A673 (cell line): ENCODE data around the gene DUOX1. TPM values are rescaled to one million over a fixed set of nuclear protein-coding genes. Genes with fewer than 3 reads are reported as not detected.

ENCODE experiments used
- BruUV-seq: library from RNA; stranded (reverse); fragments of 400-500 nt; replicated peaks from 2 replicates; lab custom pipeline; 2021; lab: Mats Ljungman, UMichigan
- CTCF ChIA-PET: fragments of 300-600 bp; sonication (Branson Sonifier 250); formaldehyde crosslinking; loops from one replicate; lab custom pipeline; 2022; ENCODE audit warnings: antibody characterized with exemption; lab: Charles Lee
- POLR2A ChIA-PET: fragments of 300-600 bp; sonication (Branson Sonifier 250); formaldehyde crosslinking; loops from one replicate; lab custom pipeline; 2022; ENCODE audit warnings: antibody characterized with exemption; ENCODE audit not compliant: low non-redundant PET; lab: Charles Lee
- DNase-seq: peaks from one replicate; pipeline ENCODE4 v3.0.0-alpha.2; 2015; ENCODE audit warnings: low spot score
- H3K27ac ChIP-seq: fragments of 200-600 bp; sonication (generic); 2 replicates; pipeline ENCODE4 v1.5.1; 2016; ENCODE audit warnings: mixed run types, low read depth, mild to moderate bottlenecking, mixed read lengths, antibody characterized with exemption, low read length; ENCODE audit not compliant: poor library complexity, severe bottlenecking
- H3K27me3 ChIP-seq: fragments of 200-600 bp; sonication (generic); replicated peaks from 2 replicates; pipeline ENCODE4 v1.6.1; 2017; ENCODE audit warnings: mixed run types, low read depth, mild to moderate bottlenecking, mixed read lengths, antibody characterized with exemption, low read length; ENCODE audit not compliant: insufficient read depth, poor library complexity
- H3K36me3 ChIP-seq: fragments of 200-600 bp; sonication (generic); 2 replicates; pipeline ENCODE4 v1.6.1; 2016; ENCODE audit warnings: mixed run types, mild to moderate bottlenecking, mixed read lengths, antibody characterized with exemption, low read length; ENCODE audit not compliant: insufficient read depth, poor library complexity, severe bottlenecking
- H3K4me1 ChIP-seq: fragments of 200-600 bp; sonication (generic); 2 replicates; pipeline ENCODE4 v1.6.1; 2017; ENCODE audit warnings: mixed run types, mild to moderate bottlenecking, mixed read lengths, antibody characterized with exemption, low read length; ENCODE audit not compliant: insufficient read depth, poor library complexity, severe bottlenecking
- H3K4me3 ChIP-seq: fragments of 200-600 bp; sonication (generic); 2 replicates; pipeline ENCODE4 v1.5.1; 2016; ENCODE audit warnings: low read depth, mixed run types, mild to moderate bottlenecking, mixed read lengths, low read length; ENCODE audit not compliant: poor library complexity, severe bottlenecking
- H3K9me3 ChIP-seq: fragments of 200-600 bp; sonication (generic); 2 replicates; pipeline ENCODE4 v1.6.1; 2016; ENCODE audit warnings: mixed run types, low read depth, mild to moderate bottlenecking, mixed read lengths, antibody characterized with exemption, low read length; ENCODE audit not compliant: poor library complexity, severe bottlenecking
- CTCF ChIP-seq: fragments of 300-800, 200-600 bp; sonication (generic); conservative IDR thresholded peaks from 2 replicates; pipeline ENCODE4 v1.5.1; 2017; ENCODE audit warnings: low read depth, mild to moderate bottlenecking, antibody characterized with exemption, low read length, moderate library complexity, mixed read lengths
- EZH2 ChIP-seq: fragments of 200-600 bp; sonication (generic); IDR thresholded peaks from 2 replicates; pipeline ENCODE4 v1.6.1; 2017; ENCODE audit warnings: borderline replicate concordance, low read depth, mild to moderate bottlenecking, mixed read lengths, antibody characterized with exemption, low read length; ENCODE audit not compliant: poor library complexity, severe bottlenecking
- intact Hi-C: fragments of 100-400 bp; cut with micrococcal nuclease; formaldehyde crosslinking; loops from one replicate; pipeline ENCODE4 v1.10.0; 2022; ENCODE audit not compliant: unreplicated experiment
- total RNA-seq: library from RNA; stranded (reverse); gene quantifications from 2 replicates; pipeline ENCODE4 v1.2.3, GENCODE V29; 2021

Gene DUOX1
- total RNA-seq, 1 experiment from 2014 or later: 1.7 TPM

DNA sequence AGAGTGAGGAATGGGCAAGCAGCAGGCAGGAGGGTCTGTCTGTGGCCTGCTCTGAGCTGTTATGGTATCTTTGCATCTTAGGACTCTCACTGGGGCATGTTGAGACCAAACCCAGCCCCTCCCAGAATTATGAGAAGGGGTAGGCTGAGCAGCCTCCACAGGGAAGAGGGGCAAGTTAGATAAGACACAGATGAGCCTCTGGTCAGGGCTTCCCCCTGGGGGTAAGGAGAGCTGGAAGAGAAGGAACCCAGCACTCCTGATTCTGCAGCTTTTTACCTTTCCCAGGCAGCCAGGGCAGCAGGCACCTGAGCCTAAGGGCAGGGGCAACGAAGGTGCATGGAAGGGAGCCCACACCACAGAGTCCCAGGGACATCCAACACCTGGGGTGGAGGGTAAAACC, 19.3 kb downstream of the DUOX1 start:
- no peaks in the 10 kb centered on the region for H3K27me3 ChIP-seq
- TF ChIP-seq CTCF: no peak
- no peak for TF ChIP-seq EZH2
- H3K4me1 ChIP-seq: no peaks in the 10 kb centered on the region
- intact Hi-C loops: no loop called here
- no peak for DNase-seq
- no TSS peak for BruUV-seq
- H3K36me3 ChIP-seq: no peaks in the 10 kb centered on the region
- no peaks in the 10 kb centered on the region for H3K9me3 ChIP-seq
- H3K4me3 ChIP-seq: no peak overlapping the region
- H3K27ac ChIP-seq: no peak overlapping the region
- ChIA-PET CTCF (no interaction called here), POLR2A (no interaction called here)

DNA sequence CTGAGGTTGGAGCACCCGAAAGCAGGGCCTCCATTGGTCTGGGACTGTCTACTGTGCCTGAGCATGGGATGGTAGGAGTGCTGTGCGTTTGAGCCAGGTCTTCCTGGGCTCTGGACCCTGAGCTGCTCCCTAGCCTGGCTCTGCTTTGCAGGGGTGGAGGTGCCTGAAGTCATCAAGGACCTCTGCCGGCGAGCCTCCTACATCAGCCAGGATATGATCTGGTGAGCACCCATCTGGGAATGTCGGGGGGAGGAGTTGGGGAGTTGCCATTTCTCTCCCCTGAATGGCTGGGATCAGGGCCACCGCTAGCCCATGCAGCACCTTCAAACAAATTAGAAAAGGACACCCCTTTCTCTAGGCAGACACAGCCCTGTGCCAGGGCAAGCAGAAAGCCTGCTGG, 20.7 kb downstream of the DUOX1 start:
- Histone ChIP-seq H3K27ac (no peak overlapping the region), H3K36me3 (no peaks in the 10 kb centered on the region), H3K27me3 (no peaks in the 10 kb centered on the region), H3K4me1 (no peaks in the 10 kb centered on the region), H3K9me3 (no peaks in the 10 kb centered on the region), H3K4me3 (no peak overlapping the region)
- no peak for DNase-seq
- TF ChIP-seq EZH2 (no peak), CTCF (no peak)
- intact Hi-C loops: no loop called here
- BruUV-seq: no TSS peak
- ChIA-PET CTCF (no interaction called here), POLR2A (no interaction called here)

DNA sequence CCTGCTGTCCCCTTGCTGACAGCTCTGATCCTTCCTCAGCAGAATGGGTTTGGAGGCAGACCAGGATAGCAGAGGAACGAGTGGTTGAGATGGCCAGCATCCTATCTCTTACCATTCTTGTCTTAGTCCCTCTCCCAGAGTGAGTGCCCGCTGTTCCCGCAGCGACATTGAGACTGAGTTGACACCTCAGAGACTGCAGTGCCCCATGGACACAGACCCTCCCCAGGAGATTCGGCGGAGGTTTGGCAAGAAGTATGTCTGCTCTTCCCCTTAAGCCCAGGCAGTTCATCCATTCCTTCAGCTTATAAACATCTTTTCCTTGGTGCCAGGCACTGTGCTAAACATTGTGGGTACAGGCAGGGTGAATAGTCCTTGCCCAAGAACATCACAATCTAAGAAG, 21.2 kb downstream of the DUOX1 start:
- Histone ChIP-seq H3K4me1 (no peaks in the 10 kb centered on the region), H3K9me3 (no peaks in the 10 kb centered on the region), H3K27me3 (no peaks in the 10 kb centered on the region), H3K27ac (no peak overlapping the region), H3K36me3 (no peaks in the 10 kb centered on the region), H3K4me3 (no peak overlapping the region)
- no peak for TF ChIP-seq EZH2
- no TSS peak for BruUV-seq
- intact Hi-C loops: no loop called here
- ChIA-PET POLR2A (no interaction called here), CTCF (no interaction called here)
- DNase-seq: no peak
